ENCODE data around the gene LYSET.

GRCh38 chr14:93163564-93163963, 21.6 kb upstream of the LYSET start:
- TF ChIP-seq CTCF (IDR thresholded peaks at IDR 0.05) (no peak), POLR2A (IDR thresholded peaks at IDR 0.05) (no peak)

All from right lobe of liver (tissue), 4 donors.